H9 (cell line): Measurements from ENCODE around the gene NAV1. TPM values are rescaled to one million over a fixed set of nuclear protein-coding genes. Genes with fewer than 3 reads are reported as not detected.
A peak's percentile ranks its signal among the peaks of the same experiment; 100 is the strongest.

Experiments
- DNase-seq: peaks from one replicate; pipeline ENCODE4 v3.0.0-alpha.2; 2017
- H2AFZ ChIP-seq: one replicate; pipeline ENCODE4 v1.6.1; 2013; ENCODE audit warnings: mild to moderate bottlenecking, low read length, control low read depth, moderate library complexity
- H2AK5ac ChIP-seq: 2 replicates; pipeline ENCODE4 v1.6.1; 2013; ENCODE audit warnings: low read length, control low read depth, mixed read lengths; ENCODE audit not compliant: insufficient read length
- H2BK120ac ChIP-seq: one replicate; pipeline ENCODE4 v1.6.1; 2013; ENCODE audit warnings: low read depth, mild to moderate bottlenecking, low read length, control low read depth, inconsistent platforms; ENCODE audit not compliant: poor library complexity, severe bottlenecking
- H2BK12ac ChIP-seq: 2 replicates; pipeline ENCODE4 v1.6.1; 2013; ENCODE audit warnings: low read length, control low read depth, mixed read lengths, low read depth; ENCODE audit not compliant: insufficient read length
- H2BK15ac ChIP-seq: 2 replicates; pipeline ENCODE4 v1.6.1; 2013; ENCODE audit warnings: low read depth, low read length, control low read depth
- H2BK20ac ChIP-seq: one replicate; pipeline ENCODE4 v1.6.1; 2013; ENCODE audit warnings: low read depth, mild to moderate bottlenecking, low read length, control low read depth, inconsistent platforms; ENCODE audit not compliant: poor library complexity, severe bottlenecking
- H2BK5ac ChIP-seq: 2 replicates; pipeline ENCODE4 v1.6.1; 2013; ENCODE audit warnings: low read length, control low read depth, mixed read lengths; ENCODE audit not compliant: insufficient read length
- H3K14ac ChIP-seq: 2 replicates; pipeline ENCODE4 v1.6.1; 2013; ENCODE audit warnings: low read length, control low read depth; ENCODE audit not compliant: insufficient read depth
- H3K18ac ChIP-seq: 2 replicates; pipeline ENCODE4 v1.6.1; 2013; ENCODE audit warnings: low read depth, mild to moderate bottlenecking, mixed read lengths, low read length, control low read depth; ENCODE audit not compliant: insufficient read length
- H3K23ac ChIP-seq: 2 replicates; pipeline ENCODE4 v1.6.1; 2013; ENCODE audit warnings: low read length, control low read depth, mixed read lengths, low read depth; ENCODE audit not compliant: insufficient read length
- H3K23me2 ChIP-seq: 2 replicates; pipeline ENCODE4 v1.6.1; 2013; ENCODE audit warnings: low read depth, mild to moderate bottlenecking, mixed read lengths, low read length, control low read depth; ENCODE audit not compliant: insufficient read length, poor library complexity, severe bottlenecking
- H3K27ac ChIP-seq: 2 replicates; pipeline ENCODE4 v1.5.1; 2013; ENCODE audit warnings: low read length, control low read depth, mixed read lengths, low read depth; ENCODE audit not compliant: insufficient read length
- H3K27me3 ChIP-seq: 2 replicates; pipeline ENCODE4 v1.6.1; 2013; ENCODE audit warnings: low read length, control low read depth, inconsistent platforms; ENCODE audit not compliant: insufficient read depth
- H3K4ac ChIP-seq: 2 replicates; pipeline ENCODE4 v1.6.1; 2013; ENCODE audit warnings: low read depth, mild to moderate bottlenecking, control low read depth, inconsistent platforms, low read length, moderate library complexity
- H3K4me1 ChIP-seq: 2 replicates; pipeline ENCODE4 v1.6.1; 2013; ENCODE audit warnings: low read length, control low read depth, inconsistent platforms; ENCODE audit not compliant: insufficient read depth
- H3K4me2 ChIP-seq: 2 replicates; pipeline ENCODE4 v1.6.1; 2013; ENCODE audit warnings: low read length, control low read depth, mixed read lengths; ENCODE audit not compliant: insufficient read length, insufficient read depth
- H3K56ac ChIP-seq: 2 replicates; pipeline ENCODE4 v1.6.1; 2013; ENCODE audit warnings: low read depth, mild to moderate bottlenecking, mixed read lengths, low read length, control low read depth; ENCODE audit not compliant: insufficient read length
- H3K79me1 ChIP-seq: 2 replicates; pipeline ENCODE4 v1.6.1; 2013; ENCODE audit warnings: low read depth, mild to moderate bottlenecking, moderate library complexity, low read length, control low read depth, inconsistent platforms; ENCODE audit not compliant: insufficient read depth, poor library complexity, severe bottlenecking
- H3K79me2 ChIP-seq: 2 replicates; pipeline ENCODE4 v1.6.1; 2013; ENCODE audit warnings: low read length, control low read depth, inconsistent platforms; ENCODE audit not compliant: insufficient read depth
- H3K9ac ChIP-seq: 2 replicates; pipeline ENCODE4 v1.6.1; 2013; ENCODE audit warnings: low read length, control low read depth, mixed read lengths; ENCODE audit not compliant: insufficient read length; ENCODE audit errors: extremely low read depth
- H3K9me3 ChIP-seq: one replicate; pipeline ENCODE4 v1.6.1; 2013; ENCODE audit warnings: low read depth, low read length, inconsistent platforms; ENCODE audit not compliant: control insufficient read depth
- H3T11ph ChIP-seq: one replicate; pipeline ENCODE4 v1.6.1; 2013; ENCODE audit warnings: mild to moderate bottlenecking, low read length, control low read depth, inconsistent platforms
- H4K20me1 ChIP-seq: one replicate; pipeline ENCODE4 v1.6.1; 2013; ENCODE audit not compliant: control insufficient read depth, insufficient read length, insufficient read depth
- H4K5ac ChIP-seq: 2 replicates; pipeline ENCODE4 v1.6.1; 2013; ENCODE audit warnings: low read depth, mild to moderate bottlenecking, mixed read lengths, low read length, control low read depth; ENCODE audit not compliant: insufficient read length
- H4K8ac ChIP-seq: replicated peaks from 2 replicates; pipeline ENCODE4 v1.6.1; 2013; ENCODE audit warnings: low read length, control low read depth, mixed read lengths, low read depth; ENCODE audit not compliant: insufficient read length
- H4K91ac ChIP-seq: 2 replicates; pipeline ENCODE4 v1.6.1; 2013; ENCODE audit warnings: low read depth, mild to moderate bottlenecking, moderate library complexity, mixed read lengths, low read length, control low read depth; ENCODE audit not compliant: insufficient read length
- H3K27ac Mint-ChIP-seq, 3 experiments: 2 replicates in 2 of 3; 3 replicates in 1 of 3; pipeline ENCODE4 v1.8.0; 2020 to 2021; ENCODE audit warnings: mixed read lengths in 3 of 3, mild to moderate bottlenecking in 1 of 3, moderate library complexity in 1 of 3
- H3K27me3 Mint-ChIP-seq: 2 replicates; pipeline ENCODE4 v1.8.0; 2021; ENCODE audit warnings: low read depth, mild to moderate bottlenecking, moderate library complexity, mixed read lengths
- H3K36me3 Mint-ChIP-seq, 3 experiments: 2 replicates in 2 of 3; 3 replicates in 1 of 3; pipeline ENCODE4 v1.8.0; 2020 to 2021; ENCODE audit warnings: low read depth in 3 of 3, mixed read lengths in 3 of 3; ENCODE audit not compliant: insufficient read depth in 1 of 3
- H3K4me1 Mint-ChIP-seq, 2 experiments: 2 replicates each; pipeline ENCODE4 v1.8.0; 2020; ENCODE audit warnings: mixed read lengths in 2 of 2
- H3K4me3 Mint-ChIP-seq, 2 experiments: 2 replicates in 1 of 2; 3 replicates in 1 of 2; pipeline ENCODE4 v1.8.0; 2020 to 2021; ENCODE audit warnings: mild to moderate bottlenecking in 2 of 2, mixed read lengths in 2 of 2, moderate library complexity in 1 of 2
- H3K9me3 Mint-ChIP-seq, 2 experiments: 2 replicates in 1 of 2; 3 replicates in 1 of 2; pipeline ENCODE4 v1.8.0; 2020; ENCODE audit warnings: mild to moderate bottlenecking in 2 of 2, mixed read lengths in 2 of 2, moderate library complexity in 1 of 2
- CTCF ChIP-seq: fragments of 200-600 bp; sonication (generic); conservative IDR thresholded peaks from 3 replicates; pipeline ENCODE4 v1.8.0; 2021; ENCODE audit warnings: antibody characterized with exemption, mild to moderate bottlenecking
- WGBS: extraction: QIAGEN DNeasy Blood & Tissue Kit; methylation state at CpG from one replicate; pipeline ENCODE4 v1.1.7; 2013; ENCODE audit warnings: missing lambda C conversion rate, low lambda C conversion rate, mixed read lengths; ENCODE audit not compliant: insufficient read length; ENCODE audit errors: extremely low coverage; 5-methylcytosine and 5-hydroxymethylcytosine counted together
- total RNA-seq: library from RNA; stranded (reverse); gene quantifications from 2 replicates; pipeline ENCODE4 v1.2.1, GENCODE V29; 2021

Gene NAV1
- total RNA-seq, 1 experiment from 2014 or later, result 20.5 TPM

- Histone ChIP-seq H3K4me1 (peaks cover 8% of the 10 kb centered on the region), H3K27ac (peak overlapping the region; percentile 34), H2BK120ac (no peak overlapping the region), H3K4me2 (no peak overlapping the region), H3K14ac (peak overlapping the region; percentile 21; the same call in 1 of the 2 replicates), H3K79me2 (no peaks in the 10 kb centered on the region), H4K20me1 (no peaks in the 10 kb centered on the region), H3K23me2 (peaks cover 8% of the 10 kb centered on the region), H2AK5ac (no peak overlapping the region), H3K9me3 (no peaks in the 10 kb centered on the region), H3K56ac (no peak overlapping the region), H3K4ac (no peak overlapping the region; the same call in 1 of the 2 replicates), H2BK12ac (no peak overlapping the region), H3K27me3 (peaks cover 4% of the 10 kb centered on the region; the same call in 1 of the 2 replicates), H2AFZ (no peak overlapping the region), H4K5ac (no peak overlapping the region), H3T11ph (no peak overlapping the region), H3K79me1 (no peaks in the 10 kb centered on the region), H3K18ac (no peak overlapping the region), H2BK20ac (no peak overlapping the region), H2BK5ac (no peak overlapping the region), H4K8ac (no peak overlapping the region), H2BK15ac (no peak overlapping the region), H3K9ac (no peak overlapping the region), H3K23ac (no peak overlapping the region), H4K91ac (no peak overlapping the region)
- peaks cover 2% of the 10 kb centered on the region; the same call in 1 of the 2 replicates for H3K27me3 Mint-ChIP-seq
- peaks cover 41 to 53% of the 10 kb centered on the region in 2 experiments for H3K4me1 Mint-ChIP-seq
- H3K27ac Mint-ChIP-seq, result peak overlapping the region in 1 of 3 experiments; percentile 95; a peak in 1 of 7 replicates
- no CpG with 5 or more reads among the region's 3 CpGs for WGBS
- TF ChIP-seq CTCF, result no peak
- DNase-seq, result no peak
- no peaks in the 10 kb centered on the region for H3K36me3 Mint-ChIP-seq
- no peaks in the 10 kb centered on the region for H3K9me3 Mint-ChIP-seq
- no peak overlapping the region for H3K4me3 Mint-ChIP-seq
Observed at GRCh38 chr1:201504179-201504631, 34.7 kb upstream of the NAV1 start.
